Aorta (tissue), 5 donors: ENCODE data around the gene STRN. TPM values are rescaled to one million over a fixed set of nuclear protein-coding genes. Genes with fewer than 3 reads are reported as not detected.
"Not testable (repeated sequence)": the region's sequence is repeated elsewhere in the genome, so short reads cannot be mapped to it uniquely, and the experiment has no call there.

ENCODE experiments used
- ATAC-seq: fragments of 200-7000 bp; cut with Tn5 transposase; one replicate; pipeline ENCODE4 v1.9.1; 2022; ENCODE audit warnings: moderate library complexity; ENCODE audit not compliant: low FRiP score
- DNase-seq, 2 donors: peaks; one replicate each; pipeline ENCODE4 v3.0.0-alpha.2; 2020
- H3K27ac ChIP-seq, 2 donors: one replicate each; pipeline ENCODE4 v1.5.1; 2013; ENCODE audit warnings: low read length in 2 of 2, mild to moderate bottlenecking in 2 of 2, moderate library complexity in 2 of 2, control low read depth in 1 of 2, inconsistent platforms in 1 of 2, low read depth in 1 of 2
- H3K27me3 ChIP-seq, 2 donors: one replicate each; pipeline ENCODE4 v1.6.1; 2013; ENCODE audit warnings: control low read depth in 1 of 2, low read length in 1 of 2, mild to moderate bottlenecking in 1 of 2, moderate library complexity in 1 of 2; ENCODE audit not compliant: insufficient read depth in 2 of 2, control insufficient read depth in 1 of 2
- H3K36me3 ChIP-seq, 2 donors: one replicate each; pipeline ENCODE4 v1.6.1; 2013; ENCODE audit warnings: control low read depth in 1 of 2, low read length in 1 of 2, mild to moderate bottlenecking in 1 of 2; ENCODE audit not compliant: insufficient read depth in 2 of 2, control insufficient read depth in 1 of 2
- H3K4me1 ChIP-seq, 2 donors: one replicate each; pipeline ENCODE4 v1.6.1; 2013; ENCODE audit warnings: low read length in 2 of 2, control low read depth in 1 of 2, mild to moderate bottlenecking in 1 of 2, moderate library complexity in 1 of 2; ENCODE audit not compliant: insufficient read depth in 2 of 2, control insufficient read depth in 1 of 2
- H3K4me3 ChIP-seq, 2 donors: one replicate each; pipeline ENCODE4 v1.5.1; 2013; ENCODE audit warnings: low read length in 2 of 2, control low read depth in 1 of 2, mild to moderate bottlenecking in 1 of 2
- H3K9me3 ChIP-seq: one replicate; pipeline ENCODE4 v1.6.1; 2013; ENCODE audit warnings: mild to moderate bottlenecking, low read length; ENCODE audit not compliant: control insufficient read depth
- WGBS, 2 donors: extraction: QIAGEN DNeasy Blood & Tissue Kit; methylation state at CpG; one replicate each; pipeline ENCODE4 v1.1.7; 2013; 5-methylcytosine and 5-hydroxymethylcytosine counted together
- intact Hi-C, 2 donors: fragments of 100-400 bp; cut with DNase I; formaldehyde crosslinking; loops; one replicate each; pipeline versions ENCODE4 v1.14.2 to v1.15.0; 2022
- polyA plus RNA-seq, 2 donors: library from polyadenylated mRNA; stranded (reverse); fragments of 200-250 nt; gene quantifications; one replicate each; pipeline ENCODE4 v1.2.3, GENCODE V29; 2013
- total RNA-seq, 2 donors: library from RNA; stranded (reverse); fragmentation: NEBNext Ultra II Directional; extraction: Animal tissue kit (Norgen Biotek cat#: 25700); gene quantifications; one replicate each; pipeline ENCODE4 v1.2.1, GENCODE V29; 2021
- donor health status: healthy with polysubstance abuse.
- donor health status: Bipolar disorder and iron deficiency.
- donor health status: DM: no; HTN: no; CAD: no.
- donor health status: DM: no; HTN: no; CAD: no.
- donor health status: DM: yes; HTN: yes; CAD: no.

Gene STRN
- total and polyA plus RNA-seq, 4 donors, result 5.1 to 33.8 (median 18.9) TPM

- DNase-seq, H3K4me1 ChIP-seq, intact Hi-C loops, H3K27ac ChIP-seq, ATAC-seq, H3K9me3 ChIP-seq, H3K36me3 ChIP-seq, H3K4me3 ChIP-seq, H3K27me3 ChIP-seq: not testable (repeated sequence)
- WGBS, 2 donors, result 49 to 51% methylated on average over 5 of the region's 5 CpGs
These were observed 39.9 kb downstream of the STRN start for GRCh38 chr2:36926175-36927132.

GRCh38 chr2:36922629-36923028 lies 43.7 kb downstream of the STRN start:
- ATAC-seq, H3K4me1 ChIP-seq, DNase-seq, H3K36me3 ChIP-seq, H3K9me3 ChIP-seq, intact Hi-C loops, H3K4me3 ChIP-seq, H3K27me3 ChIP-seq, H3K27ac ChIP-seq: not testable (repeated sequence)
- WGBS, 2 donors, result 96 to 97% methylated on average over 10 of the region's 10 CpGs

GRCh38 chr2:36921984-36922383 lies 44.4 kb downstream of the STRN start:
- no peak for DNase-seq
- H3K9me3 ChIP-seq, result no peaks in the 10 kb centered on the region
- no peaks in the 10 kb centered on the region for H3K27me3 ChIP-seq
- no peak overlapping the region for H3K4me3 ChIP-seq
- no peaks in the 10 kb centered on the region for H3K36me3 ChIP-seq
- intact Hi-C loops, result no loop called here
- 74 to 78% methylated on average over 3 of the region's 3 CpGs for WGBS, 2 donors
- ATAC-seq, result no peak
- no peak overlapping the region for H3K27ac ChIP-seq
- H3K4me1 ChIP-seq, result no peaks in the 10 kb centered on the region

GRCh38 chr2:36919041-36919837 lies 47.1 kb downstream of the STRN start:
- Histone ChIP-seq H3K9me3 (no peaks in the 10 kb centered on the region), H3K4me3 (no peak overlapping the region), H3K36me3 (no peaks in the 10 kb centered on the region), H3K27me3 (no peaks in the 10 kb centered on the region), H3K27ac (no peak overlapping the region), H3K4me1 (no peaks in the 10 kb centered on the region)
- DNase-seq (no peak), ATAC-seq (no peak)
- intact Hi-C loops, result no loop called here
- 75 to 79% methylated on average over 7 of the region's 7 CpGs for WGBS, 2 donors

- no peaks in the 10 kb centered on the region for H3K4me1 ChIP-seq
- DNase-seq (no peak), ATAC-seq (no peak)
- H3K27ac ChIP-seq, result no peak overlapping the region
- intact Hi-C loops, result no loop called here
- no peak overlapping the region for H3K4me3 ChIP-seq
- H3K36me3 ChIP-seq, result no peaks in the 10 kb centered on the region
- no peaks in the 10 kb centered on the region for H3K9me3 ChIP-seq
- no peaks in the 10 kb centered on the region for H3K27me3 ChIP-seq
These were observed 48.0 kb downstream of the STRN start for GRCh38 chr2:36918307-36918706.

- intact Hi-C loops, result no loop called here
- no peak for DNase-seq
- Histone ChIP-seq H3K27ac (no peak overlapping the region), H3K4me1 (no peaks in the 10 kb centered on the region), H3K36me3 (peaks cover 0 to 2% of the 10 kb centered on the region in 2 donors), H3K4me3 (no peak overlapping the region), H3K9me3 (no peaks in the 10 kb centered on the region), H3K27me3 (no peaks in the 10 kb centered on the region)
- no peak for ATAC-seq
- 91 to 94% methylated on average over 1 of the region's 1 CpG for WGBS, 2 donors
These were observed 50.7 kb downstream of the STRN start for GRCh38 chr2:36915627-36916026.

- Histone ChIP-seq H3K27me3 (no peaks in the 10 kb centered on the region), H3K36me3 (peaks cover 0 to 2% of the 10 kb centered on the region in 2 donors), H3K9me3 (no peaks in the 10 kb centered on the region), H3K4me3 (no peak overlapping the region), H3K4me1 (no peaks in the 10 kb centered on the region), H3K27ac (no peak overlapping the region)
- intact Hi-C loops, result no loop called here
- DNase-seq (no peak), ATAC-seq (no peak)
These were observed 53.6 kb downstream of the STRN start for GRCh38 chr2:36912695-36913094.

GRCh38 chr2:36911012-36911411 lies 55.3 kb downstream of the STRN start:
- Histone ChIP-seq H3K4me3 (no peak overlapping the region), H3K27me3 (no peaks in the 10 kb centered on the region), H3K27ac (no peak overlapping the region), H3K4me1 (no peaks in the 10 kb centered on the region), H3K9me3 (no peaks in the 10 kb centered on the region), H3K36me3 (peaks cover 0 to 2% of the 10 kb centered on the region in 2 donors)
- DNase-seq (no peak), ATAC-seq (no peak)
- intact Hi-C loops, result no loop called here
